RWPE2 (cell line): Measurements from ENCODE around the gene OR8S1.
"Not testable (repeated sequence)": the region's sequence is repeated elsewhere in the genome, so short reads cannot be mapped to it uniquely, and the experiment has no call there.

Source experiments
- ATAC-seq: fragments of 200-7000 bp; cut with Tn5 transposase; 3 replicates; pipeline ENCODE4 v1.9.1; 2021; ENCODE audit warnings: low read depth
- DNase-seq: peaks from one replicate; pipeline ENCODE4 v3.0.0-alpha.2; 2020; ENCODE audit warnings: low spot score
- H3K27ac ChIP-seq: fragments of 450-650 bp; 2 replicates; pipeline ENCODE4 v1.5.1; 2017; ENCODE audit warnings: mild to moderate bottlenecking; ENCODE audit not compliant: poor library complexity, severe bottlenecking
- H3K27me3 ChIP-seq: fragments of 250-450 bp; sonication (Bioruptor Pico); 2 replicates; pipeline ENCODE4 v1.5.1; 2021; ENCODE audit warnings: mild to moderate bottlenecking, moderate library complexity; ENCODE audit not compliant: insufficient read depth, poor library complexity, severe bottlenecking
- H3K36me3 ChIP-seq: fragments of 250-450 bp; sonication (Bioruptor Pico); 2 replicates; pipeline ENCODE4 v1.5.1; 2020; ENCODE audit warnings: low read depth, mild to moderate bottlenecking, moderate library complexity
- H3K4me1 ChIP-seq: fragments of 250-450 bp; sonication (Bioruptor Pico); 2 replicates; pipeline ENCODE4 v1.5.1; 2021; ENCODE audit warnings: mild to moderate bottlenecking, moderate library complexity; ENCODE audit not compliant: insufficient read depth, poor library complexity, severe bottlenecking
- H3K4me3 ChIP-seq: fragments of 250-450 bp; sonication (Bioruptor Pico); 2 replicates; pipeline ENCODE4 v1.5.1; 2021; ENCODE audit warnings: mild to moderate bottlenecking, moderate library complexity; ENCODE audit not compliant: severe bottlenecking
- H3K9me3 ChIP-seq: fragments of 250-450 bp; sonication (Bioruptor Pico); 2 replicates; pipeline ENCODE4 v1.5.1; 2021; ENCODE audit warnings: mild to moderate bottlenecking, moderate library complexity; ENCODE audit not compliant: severe bottlenecking
- TF ChIP-seq, protein P1 (sequence below): fragments of 450-650 bp; IDR thresholded peaks from one replicate; pipeline ENCODE4 v1.5.1; 2017; ENCODE audit warnings: mild to moderate bottlenecking, moderate library complexity; ENCODE audit not compliant: poor library complexity, severe bottlenecking

OR8S1 gene

DNA sequence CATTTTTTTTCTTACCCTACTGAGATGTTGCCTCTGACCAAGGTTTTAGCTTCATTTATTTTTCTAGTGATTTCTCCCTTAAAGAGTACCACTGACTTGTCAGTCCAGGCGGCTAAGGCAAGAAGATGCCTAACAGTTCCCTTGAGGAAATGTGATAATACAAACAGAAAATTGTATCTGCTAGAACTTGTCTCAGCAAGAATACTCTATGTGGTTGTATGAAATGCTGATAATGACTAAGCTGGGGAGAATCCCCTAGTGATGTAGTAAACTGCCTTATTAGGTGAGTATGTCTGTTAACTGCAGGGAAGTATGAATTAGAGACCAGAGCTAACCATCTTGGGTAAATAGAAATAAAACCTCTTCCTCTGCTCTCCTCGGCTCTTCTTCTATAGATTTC, 36.4 kb upstream of the OR8S1 start:
- ATAC-seq: peak; percentile 98

DNA sequence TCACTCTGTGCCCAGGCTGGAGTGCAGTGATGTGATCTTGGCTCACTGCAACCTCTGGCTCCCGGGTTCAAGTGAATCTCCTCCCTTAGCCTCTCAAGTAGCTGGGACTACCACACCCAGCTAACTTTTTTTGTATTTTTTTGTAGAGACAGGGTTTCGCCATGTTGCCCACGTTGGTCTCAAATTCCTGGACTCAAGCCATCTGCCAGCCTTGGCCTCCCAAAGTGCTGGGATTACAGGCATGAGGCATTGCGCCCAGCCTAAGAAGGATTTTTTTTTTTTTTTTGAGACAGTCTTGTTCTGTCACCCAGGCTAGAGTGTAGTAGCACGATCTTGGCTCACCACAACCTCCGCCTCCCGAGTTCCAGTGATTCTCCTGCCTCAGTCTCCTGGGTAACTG, 36.0 kb upstream of the OR8S1 start:
- not testable (repeated sequence) for H3K36me3 ChIP-seq, DNase-seq, H3K27me3 ChIP-seq, H3K9me3 ChIP-seq, H3K4me3 ChIP-seq
- Histone ChIP-seq H3K4me1 (peaks cover 28% of the 10 kb centered on the region), H3K27ac (peak overlapping the region; percentile 89)
- ATAC-seq: peak; percentile 10; the same call in 2 of the 3 replicates

More for the DNA sequence above, 36.4 kb upstream of the OR8S1 start:
- DNase-seq: no peak
- TF ChIP-seq, protein P1, sequence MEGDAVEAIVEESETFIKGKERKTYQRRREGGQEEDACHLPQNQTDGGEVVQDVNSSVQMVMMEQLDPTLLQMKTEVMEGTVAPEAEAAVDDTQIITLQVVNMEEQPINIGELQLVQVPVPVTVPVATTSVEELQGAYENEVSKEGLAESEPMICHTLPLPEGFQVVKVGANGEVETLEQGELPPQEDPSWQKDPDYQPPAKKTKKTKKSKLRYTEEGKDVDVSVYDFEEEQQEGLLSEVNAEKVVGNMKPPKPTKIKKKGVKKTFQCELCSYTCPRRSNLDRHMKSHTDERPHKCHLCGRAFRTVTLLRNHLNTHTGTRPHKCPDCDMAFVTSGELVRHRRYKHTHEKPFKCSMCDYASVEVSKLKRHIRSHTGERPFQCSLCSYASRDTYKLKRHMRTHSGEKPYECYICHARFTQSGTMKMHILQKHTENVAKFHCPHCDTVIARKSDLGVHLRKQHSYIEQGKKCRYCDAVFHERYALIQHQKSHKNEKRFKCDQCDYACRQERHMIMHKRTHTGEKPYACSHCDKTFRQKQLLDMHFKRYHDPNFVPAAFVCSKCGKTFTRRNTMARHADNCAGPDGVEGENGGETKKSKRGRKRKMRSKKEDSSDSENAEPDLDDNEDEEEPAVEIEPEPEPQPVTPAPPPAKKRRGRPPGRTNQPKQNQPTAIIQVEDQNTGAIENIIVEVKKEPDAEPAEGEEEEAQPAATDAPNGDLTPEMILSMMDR: no peak
- H3K9me3 ChIP-seq: no peaks in the 10 kb centered on the region
- peaks cover 28% of the 10 kb centered on the region for H3K4me1 ChIP-seq
- peak overlapping the region; percentile 89 for H3K27ac ChIP-seq
- no peak overlapping the region for H3K4me3 ChIP-seq
- H3K27me3 ChIP-seq: no peaks in the 10 kb centered on the region
- H3K36me3 ChIP-seq: no peaks in the 10 kb centered on the region

DNA sequence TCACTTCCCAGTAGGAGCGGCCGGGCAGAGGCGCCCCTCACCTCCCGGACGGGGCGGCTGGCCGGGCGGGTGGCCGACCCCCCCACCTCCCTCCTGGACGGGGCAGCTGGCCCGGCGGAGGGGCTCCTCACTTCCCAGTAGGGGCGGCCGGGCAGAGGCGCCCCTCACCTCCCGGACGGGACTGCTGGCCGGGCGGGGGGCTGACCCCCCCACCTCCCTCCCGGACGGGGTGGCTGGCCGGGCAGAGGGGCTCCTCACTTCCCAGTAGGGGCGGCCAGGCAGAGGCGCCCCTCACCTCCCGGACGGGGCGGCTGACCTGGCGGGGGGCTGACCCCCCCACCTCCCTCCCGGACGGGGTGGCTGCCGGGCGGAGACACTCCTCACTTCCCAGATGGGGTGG, 25.2 kb upstream of the OR8S1 start:
- not testable (repeated sequence) for H3K27ac ChIP-seq, H3K36me3 ChIP-seq, H3K4me1 ChIP-seq, ATAC-seq, H3K4me3 ChIP-seq, H3K9me3 ChIP-seq, DNase-seq
- H3K27me3 ChIP-seq: peaks cover 17% of the 10 kb centered on the region

DNA sequence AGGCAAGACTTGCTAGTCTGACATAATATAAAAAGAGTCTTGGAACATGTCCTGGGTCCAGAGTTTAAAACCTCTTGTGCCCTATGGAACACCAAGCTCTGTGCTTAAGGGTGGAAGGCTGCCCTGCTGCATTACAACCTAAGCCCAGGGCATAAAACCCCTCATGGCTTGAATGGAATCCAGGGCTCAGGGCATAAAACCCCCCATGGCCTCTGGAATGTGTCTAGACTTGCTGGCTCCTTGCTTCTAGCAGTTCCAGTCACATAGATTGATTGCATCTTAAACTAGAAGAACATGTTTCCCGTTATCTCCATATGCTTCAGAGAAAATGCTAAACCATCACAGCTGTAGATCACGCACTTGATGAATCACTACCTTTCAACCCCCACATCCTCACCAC, 18.6 kb upstream of the OR8S1 start:
- H3K4me3 ChIP-seq, H3K27ac ChIP-seq, H3K36me3 ChIP-seq, ATAC-seq, H3K4me1 ChIP-seq, DNase-seq, H3K9me3 ChIP-seq: not testable (repeated sequence)
- H3K27me3 ChIP-seq: peaks cover 48% of the 10 kb centered on the region

DNA sequence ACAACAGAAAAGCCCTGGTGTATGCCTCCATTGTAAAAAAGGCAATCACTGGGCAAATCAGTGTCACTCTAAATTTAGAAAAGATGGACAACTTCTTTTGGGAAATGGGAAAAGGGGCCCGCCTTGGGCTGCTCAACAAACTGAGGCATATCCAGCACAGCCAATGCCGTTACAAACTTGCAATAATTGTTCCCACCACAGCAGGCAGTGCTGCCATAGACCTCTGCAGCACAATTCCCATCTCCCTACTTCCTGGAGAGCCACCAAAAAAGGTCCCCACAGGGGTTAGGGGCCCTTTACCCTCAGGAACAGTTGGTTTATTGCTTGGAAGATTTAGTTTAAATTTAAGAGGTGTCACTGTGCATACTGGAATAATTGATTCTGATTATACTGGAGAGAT, 16.4 kb upstream of the OR8S1 start:
- Histone ChIP-seq H3K4me3 (no peak overlapping the region), H3K36me3 (no peaks in the 10 kb centered on the region), H3K27ac (no peak overlapping the region), H3K27me3 (peaks cover 45% of the 10 kb centered on the region), H3K4me1 (no peaks in the 10 kb centered on the region), H3K9me3 (no peaks in the 10 kb centered on the region)
- TF ChIP-seq, protein P1: no peak
- no peak for ATAC-seq
- no peak for DNase-seq

DNA sequence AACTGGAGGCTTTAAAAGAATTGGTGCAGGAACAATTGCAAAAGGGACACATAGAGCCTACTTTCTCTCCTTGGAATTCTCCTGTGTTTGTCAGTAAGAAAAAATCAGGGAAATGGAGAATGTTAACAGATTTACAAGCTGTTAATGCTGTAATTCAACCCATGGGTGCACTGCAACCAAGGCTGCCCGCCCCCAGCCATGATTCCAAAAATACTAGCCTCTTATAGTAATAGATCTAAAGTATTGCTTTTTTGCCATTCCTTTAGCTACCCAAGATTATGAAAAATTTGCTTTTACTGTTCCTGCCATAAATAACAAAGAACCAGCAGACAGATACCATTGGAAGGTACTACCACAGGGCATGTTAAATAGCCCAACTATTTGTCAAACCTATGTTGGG, 15.3 kb upstream of the OR8S1 start:
- H3K9me3 ChIP-seq: no peaks in the 10 kb centered on the region
- no peaks in the 10 kb centered on the region for H3K36me3 ChIP-seq
- H3K27ac ChIP-seq: no peak overlapping the region
- H3K4me1 ChIP-seq: no peaks in the 10 kb centered on the region
- DNase-seq (no peak), ATAC-seq (no peak)
- H3K27me3 ChIP-seq: peaks cover 40% of the 10 kb centered on the region
- TF ChIP-seq, protein P1: no peak
- H3K4me3 ChIP-seq: no peak overlapping the region
